ENCODE results near the gene NSFL1C.

GRCh38 chr20:1513801-1514200 is 47.2 kb upstream of the NSFL1C start:
- no peak for TF ChIP-seq POLR2AphosphoS5 (IDR thresholded peaks at IDR 0.05)
- no peak for TF ChIP-seq CTCF (IDR thresholded peaks at IDR 0.05)
- no peak for TF ChIP-seq POLR2A (IDR thresholded peaks at IDR 0.05)
